Measurements from ENCODE around the gene POU3F2. TPM values are rescaled to one million over a fixed set of nuclear protein-coding genes. Genes with fewer than 3 reads are reported as not detected.
A peak's percentile ranks its signal among the peaks of the same experiment; 100 is the strongest.

POU3F2 gene
- total and polyA plus RNA-seq, 11 donors, result 0.01 TPM; not detected in 10

GRCh38 chr6:98835149-98836024, 1.0 kb downstream of the POU3F2 start:
- 1 to 8% (median 3%) methylated on average over 13 to 76 of the region's 76 CpGs for WGBS, 4 donors
- Histone ChIP-seq H3K36me3 (no peaks in the 10 kb centered on the region), H3K27ac (no peak overlapping the region), H3K4me1 (peaks cover 2 to 52% (median 34%) of the 10 kb centered on the region in 12 donors), H3K27me3 (peaks cover 64 to 100% (median 94%) of the 10 kb centered on the region in 9 donors), H3K9me3 (no peaks in the 10 kb centered on the region), H3K4me3 (peak overlapping the region in 10 of 12 donors; percentile 12 to 63 (median 39))
- DNase-seq, result peak in 1 of 5 donors; percentile 61
- intact Hi-C loops (cut with DNase I), result loop anchor here in 1 of 10 donors (10.0 kb wide), 1 partner anchor 279 kb away; no protein-coding TSS in a partner anchor
- no peak for ATAC-seq
- TF ChIP-seq POLR2A (IDR thresholded peaks at IDR 0.05), result no peak
- TF ChIP-seq CTCF (IDR thresholded peaks at IDR 0.05), result no peak

- Histone ChIP-seq H3K27me3 (peaks cover 64 to 100% (median 94%) of the 10 kb centered on the region in 9 donors), H3K9me3 (no peaks in the 10 kb centered on the region), H3K4me1 (peaks cover 2 to 48% (median 33%) of the 10 kb centered on the region in 12 donors), H3K4me3 (peak overlapping the region in 3 of 12 donors; percentile 12 to 18 (median 17)), H3K27ac (no peak overlapping the region), H3K36me3 (no peaks in the 10 kb centered on the region)
- TF ChIP-seq CTCF (IDR thresholded peaks at IDR 0.05) (no peak), POLR2A (IDR thresholded peaks at IDR 0.05) (no peak)
- DNase-seq, result no peak
- intact Hi-C loops (cut with DNase I), result loop anchor here in 1 of 10 donors (10.0 kb wide), 1 partner anchor 279 kb away; no protein-coding TSS in a partner anchor
- ATAC-seq, result no peak
- WGBS, 4 donors, result 5 to 8% (median 6%) methylated on average over 23 of the region's 23 CpGs
These were observed 1.9 kb downstream of the POU3F2 start for GRCh38 chr6:98836025-98836961.

- DNase-seq, result no peak
- intact Hi-C loops (cut with DNase I), result loop anchor here in 1 of 10 donors (10.0 kb wide), 1 partner anchor 278 kb away; no protein-coding TSS in a partner anchor
- no peak for ATAC-seq
- peaks cover 2 to 40% (median 26%) of the 10 kb centered on the region in 12 donors for H3K4me1 ChIP-seq
- H3K36me3 ChIP-seq, result no peaks in the 10 kb centered on the region
- no peak for TF ChIP-seq CTCF (IDR thresholded peaks at IDR 0.05)
- no peak for TF ChIP-seq POLR2A (IDR thresholded peaks at IDR 0.05)
- no peak overlapping the region for H3K27ac ChIP-seq
- H3K9me3 ChIP-seq, result no peaks in the 10 kb centered on the region
- 13 to 20% (median 17%) methylated on average over 9 of the region's 9 CpGs for WGBS, 4 donors
- H3K4me3 ChIP-seq, result no peak overlapping the region
- peaks cover 60 to 100% (median 94%) of the 10 kb centered on the region in 9 donors for H3K27me3 ChIP-seq
These were observed 2.9 kb downstream of the POU3F2 start for GRCh38 chr6:98836962-98837944.
